HepG2 (cell line): ENCODE results near the gene ABHD12. TPM values are rescaled to one million over a fixed set of nuclear protein-coding genes. Genes with fewer than 3 reads are reported as not detected.
A peak's percentile ranks its signal among the peaks of the same experiment; 100 is the strongest.

Experiments
- DR1 ChIP-seq: sonication (generic); formaldehyde crosslinking; IDR thresholded peaks from 2 replicates; pipeline ENCODE4 v1.8.0; 2021; ENCODE audit warnings: mild to moderate bottlenecking, missing genetic modification reagents, inconsistent platforms
- ELF1 ChIP-seq: sonication (generic); formaldehyde crosslinking; IDR thresholded peaks from 2 replicates; pipeline ENCODE4 v1.4.0; 2020; ENCODE audit warnings: missing genetic modification reagents
- GATAD1 ChIP-seq: IDR thresholded peaks from 2 replicates; pipeline ENCODE4 v1.6.1; 2016; ENCODE audit warnings: missing genetic modification reagents, missing compliant biosample characterization
- KMT2A ChIP-seq: sonication (generic); formaldehyde crosslinking; IDR thresholded peaks from 2 replicates; pipeline ENCODE4 v1.4.0; 2020; ENCODE audit warnings: missing genetic modification reagents
- KMT2B ChIP-seq: IDR thresholded peaks from 2 replicates; pipeline ENCODE4 v1.6.1; 2016; ENCODE audit warnings: missing genetic modification reagents, missing compliant biosample characterization
- NRL ChIP-seq: sonication (generic); formaldehyde crosslinking; IDR thresholded peaks from 2 replicates; pipeline ENCODE4 v1.5.0; 2020; ENCODE audit warnings: missing genetic modification reagents, mild to moderate bottlenecking, moderate library complexity, borderline replicate concordance
- RFX3 ChIP-seq: IDR thresholded peaks from 2 replicates; pipeline ENCODE4 v1.6.1; 2016; ENCODE audit warnings: missing biosample characterization, missing genetic modification reagents
- RXRB ChIP-seq: IDR thresholded peaks from 2 replicates; pipeline ENCODE4 v1.6.1; 2016; ENCODE audit warnings: borderline replicate concordance, missing genetic modification reagents, missing compliant biosample characterization
- SIX4 ChIP-seq: sonication (generic); formaldehyde crosslinking; IDR thresholded peaks from 2 replicates; pipeline ENCODE4 v1.4.0; 2020; ENCODE audit warnings: missing genetic modification reagents
- SNRNP70 ChIP-seq: fragments of 200-400 bp; formaldehyde crosslinking; IDR thresholded peaks from 2 replicates; pipeline ENCODE4 v1.6.1; 2017; ENCODE audit warnings: mild to moderate bottlenecking, low read depth, low read length, moderate library complexity
- STAT5B ChIP-seq: sonication (generic); formaldehyde crosslinking; IDR thresholded peaks from 2 replicates; pipeline ENCODE4 v1.4.0; 2020; ENCODE audit warnings: missing genetic modification reagents
- TFE3 ChIP-seq: IDR thresholded peaks from 2 replicates; pipeline ENCODE4 v1.6.1; 2016
- THAP7 ChIP-seq: sonication (generic); formaldehyde crosslinking; IDR thresholded peaks from 2 replicates; pipeline ENCODE4 v1.8.1; 2023; ENCODE audit warnings: mild to moderate bottlenecking, missing genetic modification reagents
- ZBTB2 ChIP-seq: sonication (generic); formaldehyde crosslinking; IDR thresholded peaks from 2 replicates; pipeline ENCODE4 v1.8.0; 2022; ENCODE audit warnings: low read depth, missing genetic modification reagents
- ZNF292 ChIP-seq: sonication (generic); formaldehyde crosslinking; IDR thresholded peaks from 2 replicates; pipeline ENCODE4 v1.8.1; 2022; ENCODE audit warnings: mild to moderate bottlenecking, low read depth, missing genetic modification reagents, borderline replicate concordance
- ZNF3 ChIP-seq: IDR thresholded peaks from 2 replicates; pipeline ENCODE4 v1.7.0; 2017; ENCODE audit warnings: inconsistent platforms
- ZNF468 ChIP-seq: sonication (generic); formaldehyde crosslinking; IDR thresholded peaks from 2 replicates; pipeline ENCODE4 v1.8.0; 2022; ENCODE audit warnings: mild to moderate bottlenecking, moderate library complexity, missing genetic modification reagents
- polyA plus RNA-seq, 8 experiments: library from polyadenylated mRNA; depleted of rRNA in 3 of 8; stranded (reverse) in 7 of 8; unstranded in 1 of 8; fragments of >200 nt; fragmentation: Illumina TruSeq in 4 of 8; extraction: Trizol in 4 of 8; gene quantifications; 2 replicates each; pipeline versions ENCODE4 v1.2.1 to v1.2.3, GENCODE V29; 2011 to 2016; ENCODE audit warnings: low read depth in 4 of 8, missing spikeins in 1 of 8, mixed read lengths in 1 of 8; ENCODE audit not compliant: insufficient read depth in 1 of 8
- total RNA-seq, 5 experiments: library from RNA; depleted of rRNA; stranded (reverse); fragments of >200 nt; fragmentation: Illumina TruSeq; extraction: Trizol; gene quantifications; 2 replicates each; pipeline ENCODE4 v1.2.3, GENCODE V29; 2016; ENCODE audit warnings: low read depth in 1 of 5
- TF ChIP-seq, protein P1 (sequence below): sonication (generic); formaldehyde crosslinking; IDR thresholded peaks from 2 replicates; pipeline ENCODE4 v1.4.0; 2020; ENCODE audit warnings: missing genetic modification reagents, borderline replicate concordance
- TF ChIP-seq, protein P2 (sequence below): sonication (generic); formaldehyde crosslinking; IDR thresholded peaks from 2 replicates; pipeline ENCODE4 v1.9.0; 2021; ENCODE audit warnings: missing genetic modification reagents, mild to moderate bottlenecking, borderline replicate concordance

The ABHD12 gene
- total and polyA plus RNA-seq, 2 of the 13 experiments (the other 11 are each of a cell fraction or from before 2014, with no cell fraction given) = 23.5 to 72.1 TPM

- TF ChIP-seq ZBTB2 (peak; percentile 90), SIX4 (CRISPR knock-in tag) (0 out of 2 replicates have a peak, but pooled peaks have one; percentile 19), GATAD1 (peak; percentile 82), NRL (CRISPR knock-in tag) (peak; percentile 88), ZNF292 (CRISPR knock-in tag) (peak; percentile 90), ELF1 (CRISPR knock-in tag) (peak; percentile 64), DR1 (CRISPR knock-in tag) (peak; percentile 71; the same call in 1 of the 2 replicates), THAP7 (CRISPR knock-in tag) (peak; percentile 42; the same call in 1 of the 2 replicates), ZNF3 (CRISPR knock-in tag) (no peak), ZNF468 (CRISPR knock-in tag) (peak; percentile 33; the same call in 1 of the 2 replicates), KMT2B (peak; percentile 94), SNRNP70 (no peak), RXRB (CRISPR knock-in tag) (peak; percentile 82; the same call in 1 of the 2 replicates), STAT5B (peak; percentile 57; the same call in 1 of the 2 replicates), KMT2A (CRISPR knock-in tag) (peak; percentile 99), TFE3 (CRISPR knock-in tag) (peak; percentile 77), RFX3 (CRISPR knock-in tag) (no peak; the same call in 1 of the 2 replicates)
- TF ChIP-seq, protein P1, sequence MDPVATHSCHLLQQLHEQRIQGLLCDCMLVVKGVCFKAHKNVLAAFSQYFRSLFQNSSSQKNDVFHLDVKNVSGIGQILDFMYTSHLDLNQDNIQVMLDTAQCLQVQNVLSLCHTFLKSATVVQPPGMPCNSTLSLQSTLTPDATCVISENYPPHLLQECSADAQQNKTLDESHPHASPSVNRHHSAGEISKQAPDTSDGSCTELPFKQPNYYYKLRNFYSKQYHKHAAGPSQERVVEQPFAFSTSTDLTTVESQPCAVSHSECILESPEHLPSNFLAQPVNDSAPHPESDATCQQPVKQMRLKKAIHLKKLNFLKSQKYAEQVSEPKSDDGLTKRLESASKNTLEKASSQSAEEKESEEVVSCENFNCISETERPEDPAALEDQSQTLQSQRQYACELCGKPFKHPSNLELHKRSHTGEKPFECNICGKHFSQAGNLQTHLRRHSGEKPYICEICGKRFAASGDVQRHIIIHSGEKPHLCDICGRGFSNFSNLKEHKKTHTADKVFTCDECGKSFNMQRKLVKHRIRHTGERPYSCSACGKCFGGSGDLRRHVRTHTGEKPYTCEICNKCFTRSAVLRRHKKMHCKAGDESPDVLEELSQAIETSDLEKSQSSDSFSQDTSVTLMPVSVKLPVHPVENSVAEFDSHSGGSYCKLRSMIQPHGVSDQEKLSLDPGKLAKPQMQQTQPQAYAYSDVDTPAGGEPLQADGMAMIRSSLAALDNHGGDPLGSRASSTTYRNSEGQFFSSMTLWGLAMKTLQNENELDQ (CRISPR knock-in tag) = peak; percentile 79
- TF ChIP-seq, protein P2, sequence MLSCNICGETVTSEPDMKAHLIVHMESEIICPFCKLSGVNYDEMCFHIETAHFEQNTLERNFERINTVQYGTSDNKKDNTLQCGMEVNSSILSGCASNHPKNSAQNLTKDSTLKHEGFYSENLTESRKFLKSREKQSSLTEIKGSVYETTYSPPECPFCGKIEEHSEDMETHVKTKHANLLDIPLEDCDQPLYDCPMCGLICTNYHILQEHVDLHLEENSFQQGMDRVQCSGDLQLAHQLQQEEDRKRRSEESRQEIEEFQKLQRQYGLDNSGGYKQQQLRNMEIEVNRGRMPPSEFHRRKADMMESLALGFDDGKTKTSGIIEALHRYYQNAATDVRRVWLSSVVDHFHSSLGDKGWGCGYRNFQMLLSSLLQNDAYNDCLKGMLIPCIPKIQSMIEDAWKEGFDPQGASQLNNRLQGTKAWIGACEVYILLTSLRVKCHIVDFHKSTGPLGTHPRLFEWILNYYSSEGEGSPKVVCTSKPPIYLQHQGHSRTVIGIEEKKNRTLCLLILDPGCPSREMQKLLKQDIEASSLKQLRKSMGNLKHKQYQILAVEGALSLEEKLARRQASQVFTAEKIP (CRISPR knock-in tag) = no peak
Observed at GRCh38 chr20:25390538-25391528, at the start of gene ABHD12 (continued).
